ENCODE results near the gene MPC1L. TPM values are rescaled to one million over a fixed set of nuclear protein-coding genes. Genes with fewer than 3 reads are reported as not detected.
"Not testable (repeated sequence)": the region's sequence is repeated elsewhere in the genome, so short reads cannot be mapped to it uniquely, and the experiment has no call there.

MPC1L gene
- not detected in 2 replicates for polyA plus RNA-seq (2013)

DNA sequence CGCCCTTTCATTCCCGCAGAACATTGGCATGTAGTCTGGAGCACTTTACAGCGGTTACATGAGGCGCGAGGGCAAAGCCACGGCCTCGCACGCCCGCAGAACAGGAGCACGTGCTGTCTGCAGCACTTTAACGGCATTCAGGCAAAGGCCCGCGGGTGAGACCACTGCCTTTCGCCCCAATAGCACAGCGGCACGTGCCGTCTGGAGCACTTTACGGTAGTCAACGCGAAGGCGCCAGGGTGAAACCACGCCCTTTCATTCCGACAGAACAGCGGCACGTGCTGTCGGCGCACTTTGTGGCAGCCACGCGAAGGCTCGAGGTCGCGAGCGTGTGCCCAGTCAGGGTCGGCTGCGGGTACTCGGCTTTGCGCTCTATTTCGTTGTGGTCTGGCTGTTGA is at the start of gene MPC1L:
Gene MPC1L, plus strand, starts transcription at position 290 of the 398 bp plus-strand sequence. CDS start 138 bp downstream, outside the sequence.
- no peak within 1 kb of the TSS for H3K4ac ChIP-seq (ENCODE audit: low read depth, low read length)
- no peak within 1 kb of the TSS for H3K4me2 ChIP-seq (ENCODE audit: low read length)
- H3K23ac ChIP-seq (ENCODE audit: low read length), result no peak within 1 kb of the TSS
- no peak within 1 kb of the TSS for H4K8ac ChIP-seq (ENCODE audit: low read depth, low read length)
- no peaks in the 10 kb centered on the region for H3K27me3 ChIP-seq (ENCODE audit: insufficient read depth, low read length)
- no peak within 1 kb of the TSS for H3K14ac ChIP-seq (ENCODE audit: low read length)
- no CpG with 5 or more reads among the region's 38 CpGs for WGBS (ENCODE audit: extremely low coverage, insufficient coverage, insufficient read length)
- no peak within 1 kb of the TSS for H3K27ac ChIP-seq (ENCODE audit: low read depth, low read length)
- H3K18ac ChIP-seq (ENCODE audit: low read length), result no peak within 1 kb of the TSS
- no peak within 1 kb of the TSS for H4K91ac ChIP-seq (ENCODE audit: low read depth, low read length)
- H2AK5ac ChIP-seq (ENCODE audit: low read length), result no peak within 1 kb of the TSS
- no peak for DNase-seq
- no peaks in the 10 kb centered on the region for H3K79me2 ChIP-seq (ENCODE audit: control insufficient read depth, insufficient read depth, low read length, poor library complexity)
- H3K4me1 ChIP-seq (ENCODE audit: control insufficient read depth in 1 of 2, insufficient read depth in 2 of 2, low read length in 2 of 2), result no peaks in the 10 kb centered on the region
- H3K4me3 ChIP-seq (ENCODE audit: low read depth, low read length), result no peak within 1 kb of the TSS
- no peak within 1 kb of the TSS for H2BK12ac ChIP-seq (ENCODE audit: low read length)
- H4K12ac ChIP-seq (ENCODE audit: low read depth, low read length), result no peak within 1 kb of the TSS
- H2BK5ac ChIP-seq (ENCODE audit: low read depth, low read length, poor library complexity), result no peak within 1 kb of the TSS
- no peaks in the 10 kb centered on the region for H3K9me3 ChIP-seq (ENCODE audit: insufficient read depth, low read depth, low read length)
- H3K36me3 ChIP-seq (ENCODE audit: control insufficient read depth in 1 of 2, insufficient read depth in 2 of 2, low read length in 2 of 2), result peaks cover under 1 to 3% of the 10 kb centered on the region in 2 experiments
- no peak within 1 kb of the TSS for H2BK120ac ChIP-seq (ENCODE audit: insufficient read depth, low read length, poor library complexity)
- no peaks in the 10 kb centered on the region for H3K79me1 ChIP-seq (ENCODE audit: low read length)
- H3K9ac ChIP-seq (ENCODE audit: low read length), result no peak within 1 kb of the TSS
- H2AFZ ChIP-seq (ENCODE audit: insufficient read depth, low read length, poor library complexity), result no peak within 1 kb of the TSS

- Histone ChIP-seq H3K27ac (ENCODE audit: low read depth, low read length) (no peak overlapping the region), H3K9me3 (ENCODE audit: insufficient read depth, low read depth, low read length) (no peaks in the 10 kb centered on the region), H3K4me3 (ENCODE audit: low read depth, low read length) (no peak overlapping the region), H3K23ac (ENCODE audit: low read length) (no peak overlapping the region), H2AFZ (ENCODE audit: insufficient read depth, low read length, poor library complexity) (no peak overlapping the region), H3K36me3 (ENCODE audit: control insufficient read depth in 1 of 2, insufficient read depth in 2 of 2, low read length in 2 of 2) (no peaks in the 10 kb centered on the region), H3K14ac (ENCODE audit: low read length) (no peak overlapping the region), H3K4me2 (ENCODE audit: low read length) (no peak overlapping the region), H3K79me2 (ENCODE audit: control insufficient read depth, insufficient read depth, low read length, poor library complexity) (no peaks in the 10 kb centered on the region), H3K18ac (ENCODE audit: low read length) (no peak overlapping the region), H4K8ac (ENCODE audit: low read depth, low read length) (no peak overlapping the region), H3K79me1 (ENCODE audit: low read length) (no peaks in the 10 kb centered on the region), H2BK5ac (ENCODE audit: low read depth, low read length, poor library complexity) (no peak overlapping the region), H3K4ac (ENCODE audit: low read depth, low read length) (no peak overlapping the region), H3K4me1 (ENCODE audit: control insufficient read depth in 1 of 2, insufficient read depth in 2 of 2, low read length in 2 of 2) (no peaks in the 10 kb centered on the region), H4K12ac (ENCODE audit: low read depth, low read length) (no peak overlapping the region), H3K9ac (ENCODE audit: low read length) (no peak overlapping the region), H2BK12ac (ENCODE audit: low read length) (no peak overlapping the region), H2BK120ac (ENCODE audit: insufficient read depth, low read length, poor library complexity) (no peak overlapping the region), H4K91ac (ENCODE audit: low read depth, low read length) (no peak overlapping the region), H3K27me3 (ENCODE audit: insufficient read depth, low read length) (no peaks in the 10 kb centered on the region), H2AK5ac (ENCODE audit: low read length) (no peak overlapping the region)
- WGBS (ENCODE audit: extremely low coverage, insufficient coverage, insufficient read length), result no CpG with 5 or more reads among the region's 2 CpGs
- peak in 1 of 2 donors; percentile 49 for DNase-seq
These were observed 49.5 kb upstream of the MPC1L start for GRCh38 chrX:40573763-40574162.

DNA sequence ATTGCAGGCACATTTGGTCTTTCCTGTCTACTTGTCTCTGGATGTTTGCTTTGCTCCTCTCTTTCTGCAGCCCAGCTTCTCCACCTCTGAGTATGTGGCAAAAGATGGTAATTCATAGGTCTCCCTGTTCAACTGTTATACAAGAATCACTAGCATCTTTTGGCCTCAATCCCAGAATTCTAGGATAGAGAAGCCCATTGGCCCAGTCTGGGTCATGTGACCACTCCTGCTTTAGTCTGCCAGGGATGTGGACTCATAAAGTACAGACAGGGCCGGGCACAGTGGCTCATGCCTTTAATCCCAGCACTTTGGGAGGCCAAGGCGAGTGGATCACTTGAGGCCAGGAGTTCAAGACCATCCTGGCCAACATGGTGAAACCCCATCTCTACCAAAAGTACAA is 47.8 kb upstream of the MPC1L start:
- H3K9me3 ChIP-seq (ENCODE audit: insufficient read depth, low read depth, low read length); H3K36me3 ChIP-seq (ENCODE audit: control insufficient read depth in 1 of 2, insufficient read depth in 2 of 2, low read length in 2 of 2); H3K27me3 ChIP-seq (ENCODE audit: insufficient read depth, low read length); H2AFZ ChIP-seq (ENCODE audit: insufficient read depth, low read length, poor library complexity); H4K91ac ChIP-seq (ENCODE audit: low read depth, low read length); H3K27ac ChIP-seq (ENCODE audit: low read depth, low read length); H3K79me1 ChIP-seq (ENCODE audit: low read length); H2BK12ac ChIP-seq (ENCODE audit: low read length); H2BK120ac ChIP-seq (ENCODE audit: insufficient read depth, low read length, poor library complexity); H3K18ac ChIP-seq (ENCODE audit: low read length); H4K8ac ChIP-seq (ENCODE audit: low read depth, low read length); H3K4me3 ChIP-seq (ENCODE audit: low read depth, low read length); DNase-seq; H3K4ac ChIP-seq (ENCODE audit: low read depth, low read length); H3K14ac ChIP-seq (ENCODE audit: low read length); H3K4me1 ChIP-seq (ENCODE audit: control insufficient read depth in 1 of 2, insufficient read depth in 2 of 2, low read length in 2 of 2); H3K23ac ChIP-seq (ENCODE audit: low read length); H2BK5ac ChIP-seq (ENCODE audit: low read depth, low read length, poor library complexity); H3K9ac ChIP-seq (ENCODE audit: low read length); H2AK5ac ChIP-seq (ENCODE audit: low read length); H3K4me2 ChIP-seq (ENCODE audit: low read length); H3K79me2 ChIP-seq (ENCODE audit: control insufficient read depth, insufficient read depth, low read length, poor library complexity); H4K12ac ChIP-seq (ENCODE audit: low read depth, low read length): not testable (repeated sequence)
- no CpG with 5 or more reads among the region's 2 CpGs for WGBS (ENCODE audit: extremely low coverage, insufficient coverage, insufficient read length)

DNA sequence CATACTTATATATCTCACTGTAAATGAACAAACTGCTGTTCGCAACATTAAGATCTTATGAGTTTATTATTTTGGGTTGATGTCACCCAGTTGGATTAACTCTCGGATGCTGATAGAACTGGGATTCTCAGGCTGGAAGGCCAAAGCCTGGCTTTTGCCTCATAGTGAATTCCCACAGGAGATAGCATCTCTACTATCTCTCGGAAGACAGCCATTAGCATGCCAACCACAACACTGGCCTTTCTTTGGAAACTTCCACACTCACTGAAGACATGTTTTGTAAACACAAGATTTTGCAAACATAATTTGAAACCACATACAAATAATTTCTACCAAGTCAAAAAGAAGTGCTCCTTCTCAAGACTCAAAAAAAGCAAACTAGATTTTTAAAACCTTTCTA is 46.9 kb upstream of the MPC1L start:
- no peak overlapping the region for H3K14ac ChIP-seq (ENCODE audit: low read length)
- peaks cover 5% of the 10 kb centered on the region for H3K79me1 ChIP-seq (ENCODE audit: low read length)
- no peaks in the 10 kb centered on the region for H3K4me1 ChIP-seq (ENCODE audit: control insufficient read depth in 1 of 2, insufficient read depth in 2 of 2, low read length in 2 of 2)
- H3K27ac ChIP-seq (ENCODE audit: low read depth, low read length), result no peak overlapping the region
- no peaks in the 10 kb centered on the region for H3K36me3 ChIP-seq (ENCODE audit: control insufficient read depth in 1 of 2, insufficient read depth in 2 of 2, low read length in 2 of 2)
- no peak overlapping the region for H3K18ac ChIP-seq (ENCODE audit: low read length)
- H2AK5ac ChIP-seq (ENCODE audit: low read length), result no peak overlapping the region
- no peak overlapping the region for H2BK5ac ChIP-seq (ENCODE audit: low read depth, low read length, poor library complexity)
- H2AFZ ChIP-seq (ENCODE audit: insufficient read depth, low read length, poor library complexity), result no peak overlapping the region
- H4K12ac ChIP-seq (ENCODE audit: low read depth, low read length), result no peak overlapping the region
- no peak overlapping the region for H4K8ac ChIP-seq (ENCODE audit: low read depth, low read length)
- H3K4me2 ChIP-seq (ENCODE audit: low read length), result no peak overlapping the region
- no peak overlapping the region for H2BK12ac ChIP-seq (ENCODE audit: low read length)
- no peak overlapping the region for H3K4me3 ChIP-seq (ENCODE audit: low read depth, low read length)
- no peaks in the 10 kb centered on the region for H3K27me3 ChIP-seq (ENCODE audit: insufficient read depth, low read length)
- H3K4ac ChIP-seq (ENCODE audit: low read depth, low read length), result no peak overlapping the region
- DNase-seq, result peak; percentile 9 to 52
- H3K9ac ChIP-seq (ENCODE audit: low read length), result no peak overlapping the region
- WGBS (ENCODE audit: extremely low coverage, insufficient coverage, insufficient read length), result no CpG with 5 or more reads among the region's 3 CpGs
- H3K23ac ChIP-seq (ENCODE audit: low read length), result no peak overlapping the region
- no peak overlapping the region for H4K91ac ChIP-seq (ENCODE audit: low read depth, low read length)
- no peaks in the 10 kb centered on the region for H3K9me3 ChIP-seq (ENCODE audit: insufficient read depth, low read depth, low read length)
- peaks cover 7% of the 10 kb centered on the region for H3K79me2 ChIP-seq (ENCODE audit: control insufficient read depth, insufficient read depth, low read length, poor library complexity)
- no peak overlapping the region for H2BK120ac ChIP-seq (ENCODE audit: insufficient read depth, low read length, poor library complexity)

Data from trophoblast cell (in vitro differentiated cells and primary cell).